GM12878 (cell line): ENCODE results near the gene RPL37.

ENCODE experiments used
- CTCF ChIP-seq, 3 experiments: IDR thresholded peaks in 2 of 3; conservative IDR thresholded peaks in 1 of 3; 2 replicates each; pipeline ENCODE4 v1.5.1; 2011; ENCODE audit warnings: low read depth in 3 of 3, low read length in 3 of 3, mild to moderate bottlenecking in 3 of 3, control low read depth in 2 of 3, moderate library complexity in 2 of 3, inconsistent platforms in 1 of 3, mixed read lengths in 1 of 3; ENCODE audit not compliant: control insufficient read depth in 2 of 3, insufficient read depth in 1 of 3; ENCODE audit errors: extremely low read depth in 1 of 3
- MTA3 ChIP-seq: IDR thresholded peaks from 2 replicates; pipeline ENCODE4 v1.6.1; 2012; ENCODE audit warnings: low read length, inconsistent platforms, borderline replicate concordance
- SIX5 ChIP-seq: IDR thresholded peaks from 2 replicates; pipeline ENCODE4 v1.6.1; 2011; ENCODE audit warnings: mild to moderate bottlenecking, low read depth, low read length, moderate library complexity; ENCODE audit not compliant: severe bottlenecking
- SMAD1 ChIP-seq: fragments of 450-650 bp; IDR thresholded peaks from 2 replicates; pipeline ENCODE4 v1.6.1; 2018; ENCODE audit warnings: mild to moderate bottlenecking, low read depth; ENCODE audit not compliant: partially characterized antibody
- USF1 ChIP-seq: IDR thresholded peaks from 2 replicates; pipeline ENCODE4 v1.6.1; 2011; ENCODE audit warnings: borderline replicate concordance, low read depth, mild to moderate bottlenecking, moderate library complexity, mixed read lengths, low read length; ENCODE audit not compliant: insufficient read depth; ENCODE audit errors: extremely low read length
- ZNF687 ChIP-seq: fragments of 450-650 bp; IDR thresholded peaks from 2 replicates; pipeline ENCODE4 v1.6.1; 2017; ENCODE audit warnings: mild to moderate bottlenecking, moderate library complexity
- ZZZ3 ChIP-seq: IDR thresholded peaks from 2 replicates; pipeline ENCODE4 v1.6.1; 2011; ENCODE audit warnings: low read depth; ENCODE audit not compliant: control insufficient read depth, insufficient read length
- TF ChIP-seq, protein P1 (sequence below): IDR thresholded peaks from 2 replicates; pipeline ENCODE4 v1.6.1; 2012; ENCODE audit warnings: low read depth, low read length, improper control_type of control experiment

DNA sequence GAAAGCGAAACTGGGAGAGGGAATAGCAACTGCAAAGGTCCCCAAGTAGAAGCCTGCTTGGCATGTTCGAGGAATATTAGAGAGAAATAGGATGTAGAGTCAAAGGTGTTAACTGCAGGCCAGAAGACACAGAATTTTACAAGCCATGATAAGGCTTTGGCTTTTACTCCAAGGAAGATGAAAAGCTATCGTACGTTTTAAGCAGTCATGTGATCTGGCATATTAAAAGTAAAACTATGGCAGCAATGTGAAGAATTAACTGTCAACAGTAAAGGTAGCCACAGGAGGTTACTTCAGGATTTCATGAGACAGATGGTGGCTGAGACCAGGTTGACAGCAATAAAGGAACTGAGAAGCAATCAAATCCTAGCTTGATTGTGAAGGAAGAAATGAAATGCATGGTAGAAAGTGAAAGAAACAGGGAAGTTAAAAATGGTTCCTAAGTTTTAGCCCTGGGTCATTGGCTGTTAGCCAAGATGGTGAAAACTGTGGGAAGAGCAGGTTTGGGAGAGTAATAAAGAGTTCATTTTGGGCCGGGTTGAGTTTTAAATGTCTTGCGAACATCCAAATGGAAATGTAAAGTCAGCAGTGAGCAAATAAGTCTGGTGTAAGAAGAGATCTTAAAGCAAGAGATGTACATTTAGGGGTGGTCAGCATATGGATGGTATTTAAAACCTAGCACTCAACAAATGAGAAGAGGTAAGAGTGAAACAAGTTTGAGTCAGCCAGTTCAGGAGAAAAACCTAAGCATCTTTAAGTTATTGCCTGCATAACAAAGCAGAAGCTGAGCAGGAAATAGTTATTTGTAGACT lies 59.0 kb downstream of the RPL37 start:
- TF ChIP-seq ZNF687 (no peak), MTA3 (no peak), SMAD1 (no peak), SIX5 (no peak), ZZZ3 (no peak), USF1 (no peak), CTCF (IDR thresholded peaks at IDR 0.05 in 2 of 3, conservative IDR thresholded peaks at IDR 0.05 in 1 of 3; ENCODE audit: control insufficient read depth in 2 of 3, extremely low read depth in 1 of 3, insufficient read depth in 1 of 3, low read depth in 3 of 3, low read length in 3 of 3) (no peak)
- TF ChIP-seq, protein P1, sequence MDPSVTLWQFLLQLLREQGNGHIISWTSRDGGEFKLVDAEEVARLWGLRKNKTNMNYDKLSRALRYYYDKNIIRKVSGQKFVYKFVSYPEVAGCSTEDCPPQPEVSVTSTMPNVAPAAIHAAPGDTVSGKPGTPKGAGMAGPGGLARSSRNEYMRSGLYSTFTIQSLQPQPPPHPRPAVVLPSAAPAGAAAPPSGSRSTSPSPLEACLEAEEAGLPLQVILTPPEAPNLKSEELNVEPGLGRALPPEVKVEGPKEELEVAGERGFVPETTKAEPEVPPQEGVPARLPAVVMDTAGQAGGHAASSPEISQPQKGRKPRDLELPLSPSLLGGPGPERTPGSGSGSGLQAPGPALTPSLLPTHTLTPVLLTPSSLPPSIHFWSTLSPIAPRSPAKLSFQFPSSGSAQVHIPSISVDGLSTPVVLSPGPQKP = no peak
